Loucy (cell line): ENCODE data around the gene CCL1.
A peak's percentile ranks its signal among the peaks of the same experiment; 100 is the strongest.

Source experiments
- H2AFZ ChIP-seq: fragments of 200-600 bp; sonication (generic); 2 replicates; pipeline ENCODE4 v1.6.0; 2016; ENCODE audit warnings: antibody characterized with exemption, mild to moderate bottlenecking, low read length, moderate library complexity
- H3F3A ChIP-seq: fragments of 200-600 bp; 2 replicates; pipeline ENCODE4 v1.6.0; 2016; ENCODE audit warnings: antibody characterized with exemption, low read depth, mild to moderate bottlenecking
- H3K27me3 ChIP-seq: fragments of 200-600 bp; sonication (generic); 2 replicates; pipeline ENCODE4 v1.6.1; 2014; ENCODE audit warnings: low read length, mild to moderate bottlenecking; ENCODE audit not compliant: insufficient read depth, poor library complexity, severe bottlenecking
- H3K36me3 ChIP-seq: fragments of 200-600 bp; sonication (generic); 2 replicates; pipeline ENCODE4 v1.6.1; 2016; ENCODE audit warnings: low read length; ENCODE audit not compliant: insufficient read depth
- H3K4me1 ChIP-seq: fragments of 200-600 bp; sonication (generic); 2 replicates; pipeline ENCODE4 v1.5.1; 2014; ENCODE audit warnings: low read length, mild to moderate bottlenecking; ENCODE audit not compliant: insufficient read depth, poor library complexity, severe bottlenecking
- H3K4me2 ChIP-seq: fragments of 200-600 bp; sonication (generic); 2 replicates; pipeline ENCODE4 v1.6.0; 2014; ENCODE audit warnings: antibody characterized with exemption, low read length, low read depth, mild to moderate bottlenecking; ENCODE audit not compliant: poor library complexity, severe bottlenecking
- H3K4me3 ChIP-seq: fragments of 200-600 bp; sonication (generic); 2 replicates; pipeline ENCODE4 v1.5.1; 2014; ENCODE audit warnings: low read length, mild to moderate bottlenecking, mixed read lengths; ENCODE audit not compliant: poor library complexity, severe bottlenecking
- H3K79me2 ChIP-seq: fragments of 200-600 bp; sonication (generic); 2 replicates; pipeline ENCODE4 v1.6.1; 2014; ENCODE audit warnings: low read length; ENCODE audit not compliant: insufficient read depth
- H3K9ac ChIP-seq: fragments of 200-600 bp; sonication (generic); 2 replicates; pipeline ENCODE4 v1.6.0; 2014; ENCODE audit warnings: mild to moderate bottlenecking, low read depth, low read length, moderate library complexity; ENCODE audit not compliant: poor library complexity, severe bottlenecking
- H3K9me2 ChIP-seq: fragments of 200-600 bp; sonication (generic); replicated peaks from 2 replicates; pipeline ENCODE4 v1.6.1; 2016; ENCODE audit warnings: low read depth, low read length, mixed read lengths
- H3K9me3 ChIP-seq: fragments of 200-600 bp; sonication (generic); 2 replicates; pipeline ENCODE4 v1.6.1; 2014; ENCODE audit warnings: mild to moderate bottlenecking, antibody characterized with exemption, low read length, low read depth; ENCODE audit not compliant: insufficient read depth
- H4K20me1 ChIP-seq: fragments of 200-600 bp; sonication (generic); 2 replicates; pipeline ENCODE4 v1.6.0; 2014; ENCODE audit warnings: antibody characterized with exemption, low read length, mild to moderate bottlenecking; ENCODE audit not compliant: insufficient read depth, poor library complexity, severe bottlenecking
- EZH2phosphoT487 ChIP-seq: fragments of 200-600 bp; IDR thresholded peaks from 2 replicates; pipeline ENCODE4 v1.6.1; 2018; ENCODE audit warnings: antibody characterized with exemption, mild to moderate bottlenecking, moderate library complexity, borderline replicate concordance
- TF ChIP-seq, protein P1 (sequence below): fragments of 200-600 bp; sonication (generic); conservative IDR thresholded peaks from 2 replicates; pipeline ENCODE4 v1.5.1; 2014; ENCODE audit warnings: mild to moderate bottlenecking, antibody characterized with exemption, low read length

CCL1 gene

DNA sequence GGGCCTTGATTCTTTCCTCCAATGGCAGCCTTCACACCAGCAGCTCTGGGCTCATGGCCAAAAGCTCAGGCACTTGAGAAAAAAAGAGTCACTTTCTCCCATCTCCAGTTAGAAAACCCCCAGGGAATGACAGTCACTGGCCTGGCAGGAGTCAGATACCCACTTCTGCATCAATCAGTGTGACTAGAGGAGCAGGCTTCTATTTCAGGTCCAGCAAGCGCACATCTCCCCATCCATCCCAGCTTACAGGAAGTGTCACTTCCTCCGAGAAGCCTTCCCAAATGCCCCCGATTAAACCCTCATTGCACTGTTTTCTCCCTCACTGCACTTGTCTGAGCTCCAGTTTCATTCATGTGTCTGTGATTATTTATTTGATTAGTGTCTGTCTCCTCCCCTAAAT, 30.4 kb upstream of the CCL1 start:
- Histone ChIP-seq H3K9ac (no peak overlapping the region), H3K4me1 (peaks cover 92% of the 10 kb centered on the region), H3F3A (no peaks in the 10 kb centered on the region), H3K36me3 (no peaks in the 10 kb centered on the region), H4K20me1 (no peaks in the 10 kb centered on the region), H3K27me3 (no peaks in the 10 kb centered on the region), H3K79me2 (no peaks in the 10 kb centered on the region), H3K9me3 (no peaks in the 10 kb centered on the region), H3K4me2 (no peak overlapping the region), H3K4me3 (no peak overlapping the region), H2AFZ (no peak overlapping the region), H3K9me2 (no peaks in the 10 kb centered on the region)
- TF ChIP-seq, protein P1, sequence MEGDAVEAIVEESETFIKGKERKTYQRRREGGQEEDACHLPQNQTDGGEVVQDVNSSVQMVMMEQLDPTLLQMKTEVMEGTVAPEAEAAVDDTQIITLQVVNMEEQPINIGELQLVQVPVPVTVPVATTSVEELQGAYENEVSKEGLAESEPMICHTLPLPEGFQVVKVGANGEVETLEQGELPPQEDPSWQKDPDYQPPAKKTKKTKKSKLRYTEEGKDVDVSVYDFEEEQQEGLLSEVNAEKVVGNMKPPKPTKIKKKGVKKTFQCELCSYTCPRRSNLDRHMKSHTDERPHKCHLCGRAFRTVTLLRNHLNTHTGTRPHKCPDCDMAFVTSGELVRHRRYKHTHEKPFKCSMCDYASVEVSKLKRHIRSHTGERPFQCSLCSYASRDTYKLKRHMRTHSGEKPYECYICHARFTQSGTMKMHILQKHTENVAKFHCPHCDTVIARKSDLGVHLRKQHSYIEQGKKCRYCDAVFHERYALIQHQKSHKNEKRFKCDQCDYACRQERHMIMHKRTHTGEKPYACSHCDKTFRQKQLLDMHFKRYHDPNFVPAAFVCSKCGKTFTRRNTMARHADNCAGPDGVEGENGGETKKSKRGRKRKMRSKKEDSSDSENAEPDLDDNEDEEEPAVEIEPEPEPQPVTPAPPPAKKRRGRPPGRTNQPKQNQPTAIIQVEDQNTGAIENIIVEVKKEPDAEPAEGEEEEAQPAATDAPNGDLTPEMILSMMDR, result no peak
- TF ChIP-seq EZH2phosphoT487, result no peak

DNA sequence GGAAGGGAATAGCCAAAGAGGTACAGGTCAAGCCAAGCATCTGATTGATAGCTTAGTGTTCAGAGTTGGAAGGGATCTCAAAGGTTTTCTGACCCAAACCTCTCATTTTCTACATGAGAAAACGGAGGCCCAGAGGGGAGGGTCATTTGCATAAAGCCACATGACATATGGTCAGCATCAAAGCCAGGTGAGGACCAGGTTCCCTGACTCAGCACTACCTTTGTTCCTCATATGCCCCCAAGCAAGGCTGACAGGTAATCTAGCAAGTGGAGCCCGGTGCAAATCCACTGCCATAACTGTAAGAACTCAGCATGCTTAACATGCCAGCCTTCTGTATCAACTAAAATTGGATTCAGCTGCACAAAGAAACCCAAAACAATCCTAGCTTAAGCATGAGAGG, 28.2 kb upstream of the CCL1 start:
- Histone ChIP-seq H3K4me1 (peaks cover 92% of the 10 kb centered on the region), H3K27me3 (no peaks in the 10 kb centered on the region), H3K36me3 (no peaks in the 10 kb centered on the region), H3K9me2 (no peaks in the 10 kb centered on the region), H3F3A (peaks cover 18% of the 10 kb centered on the region), H4K20me1 (no peaks in the 10 kb centered on the region), H3K9ac (no peak overlapping the region), H2AFZ (no peak overlapping the region), H3K4me2 (no peak overlapping the region), H3K9me3 (no peaks in the 10 kb centered on the region), H3K79me2 (no peaks in the 10 kb centered on the region), H3K4me3 (no peak overlapping the region)
- no peak for TF ChIP-seq EZH2phosphoT487
- TF ChIP-seq, protein P1, result no peak

DNA sequence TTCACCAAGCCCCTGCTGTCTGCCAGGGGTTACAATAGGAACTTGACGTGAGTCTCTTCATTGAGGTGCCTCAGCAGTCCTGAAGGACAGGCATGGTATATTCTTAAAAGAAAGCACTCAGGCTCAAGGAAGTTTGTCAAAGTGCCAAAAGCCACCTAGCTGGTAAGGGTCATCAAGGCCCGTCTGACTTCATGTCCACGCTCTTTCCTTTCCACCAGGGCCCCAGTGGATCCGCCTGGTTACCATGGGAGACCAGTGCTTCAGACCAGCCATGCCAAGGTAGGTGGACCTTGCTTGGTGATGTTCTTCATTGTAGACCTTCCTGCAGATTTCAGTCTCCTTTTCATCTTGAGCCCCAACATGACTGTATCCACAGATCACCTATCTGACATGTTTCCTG, 27.6 kb upstream of the CCL1 start:
- H3K9ac ChIP-seq, result peak overlapping the region; percentile 82
- H3K9me2 ChIP-seq, result no peaks in the 10 kb centered on the region
- no peaks in the 10 kb centered on the region for H3K36me3 ChIP-seq
- H4K20me1 ChIP-seq, result no peaks in the 10 kb centered on the region
- peaks cover 92% of the 10 kb centered on the region for H3K4me1 ChIP-seq
- H3K27me3 ChIP-seq, result no peaks in the 10 kb centered on the region
- H3F3A ChIP-seq, result peaks cover 18% of the 10 kb centered on the region
- H3K4me3 ChIP-seq, result no peak overlapping the region
- H3K79me2 ChIP-seq, result no peaks in the 10 kb centered on the region
- TF ChIP-seq, protein P1, result no peak
- no peak for TF ChIP-seq EZH2phosphoT487
- H3K4me2 ChIP-seq, result no peak overlapping the region
- H3K9me3 ChIP-seq, result no peaks in the 10 kb centered on the region
- no peak overlapping the region for H2AFZ ChIP-seq
